HCT116 (cell line): ENCODE data around the gene PKMYT1.

Source experiments
- EZH2 ChIP-seq: fragments of 200-600 bp; sonication (generic); IDR thresholded peaks from 2 replicates; pipeline ENCODE4 v1.6.1; 2017; ENCODE audit warnings: antibody characterized with exemption, mixed run types
- POLR2A ChIP-seq: IDR thresholded peaks from 2 replicates; pipeline ENCODE4 v1.7.0; 2011; ENCODE audit warnings: borderline replicate concordance; ENCODE audit not compliant: insufficient read depth, insufficient read length; ENCODE audit errors: extremely low read depth
- POLR2AphosphoS5 ChIP-seq: IDR thresholded peaks from 2 replicates; pipeline ENCODE4 v1.6.1; 2011; ENCODE audit warnings: mild to moderate bottlenecking, low read depth, low read length, moderate library complexity
- RAD21 ChIP-seq: IDR thresholded peaks from 2 replicates; pipeline ENCODE4 v1.6.1; 2012; ENCODE audit warnings: low read depth, mild to moderate bottlenecking
- SRF ChIP-seq: IDR thresholded peaks from 2 replicates; pipeline ENCODE4 v1.6.1; 2012; ENCODE audit warnings: low read depth
- TF ChIP-seq, protein P1 (sequence below), 3 experiments: fragments of 200-600 bp in 1 of 3; sonication (generic) in 1 of 3; IDR thresholded peaks in 2 of 3; conservative IDR thresholded peaks in 1 of 3; 2 replicates each; pipeline ENCODE4 v1.5.1; 2012 to 2017; ENCODE audit warnings: low read depth in 2 of 3, low read length in 2 of 3, antibody characterized with exemption in 1 of 3, borderline replicate concordance in 1 of 3, control low read depth in 1 of 3, mild to moderate bottlenecking in 1 of 3, mixed read lengths in 1 of 3, mixed run types in 1 of 3, moderate library complexity in 1 of 3; ENCODE audit not compliant: insufficient read depth in 1 of 3
- TF ChIP-seq, protein P2 (sequence below): IDR thresholded peaks from 2 replicates; pipeline ENCODE4 v1.6.1; 2012

DNA sequence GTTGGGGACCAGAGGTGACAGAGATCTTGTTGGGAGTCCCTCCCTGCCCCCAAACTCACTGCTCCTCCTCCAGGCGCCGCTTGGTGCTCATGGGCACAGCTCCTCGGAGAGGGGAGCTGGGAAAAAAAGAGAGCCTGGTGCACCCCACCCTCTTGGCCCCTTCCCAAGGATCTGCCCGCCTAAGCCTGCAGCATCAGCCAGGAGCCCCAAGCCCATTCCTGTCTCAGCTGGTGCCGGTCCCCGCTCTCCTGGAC lies 43.1 kb upstream of the PKMYT1 start:
- TF ChIP-seq EZH2 (no peak), RAD21 (no peak), POLR2AphosphoS5 (no peak; the same call in none of the 2 replicates), SRF (no peak), POLR2A (no peak)
- TF ChIP-seq, protein P1, sequence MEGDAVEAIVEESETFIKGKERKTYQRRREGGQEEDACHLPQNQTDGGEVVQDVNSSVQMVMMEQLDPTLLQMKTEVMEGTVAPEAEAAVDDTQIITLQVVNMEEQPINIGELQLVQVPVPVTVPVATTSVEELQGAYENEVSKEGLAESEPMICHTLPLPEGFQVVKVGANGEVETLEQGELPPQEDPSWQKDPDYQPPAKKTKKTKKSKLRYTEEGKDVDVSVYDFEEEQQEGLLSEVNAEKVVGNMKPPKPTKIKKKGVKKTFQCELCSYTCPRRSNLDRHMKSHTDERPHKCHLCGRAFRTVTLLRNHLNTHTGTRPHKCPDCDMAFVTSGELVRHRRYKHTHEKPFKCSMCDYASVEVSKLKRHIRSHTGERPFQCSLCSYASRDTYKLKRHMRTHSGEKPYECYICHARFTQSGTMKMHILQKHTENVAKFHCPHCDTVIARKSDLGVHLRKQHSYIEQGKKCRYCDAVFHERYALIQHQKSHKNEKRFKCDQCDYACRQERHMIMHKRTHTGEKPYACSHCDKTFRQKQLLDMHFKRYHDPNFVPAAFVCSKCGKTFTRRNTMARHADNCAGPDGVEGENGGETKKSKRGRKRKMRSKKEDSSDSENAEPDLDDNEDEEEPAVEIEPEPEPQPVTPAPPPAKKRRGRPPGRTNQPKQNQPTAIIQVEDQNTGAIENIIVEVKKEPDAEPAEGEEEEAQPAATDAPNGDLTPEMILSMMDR (IDR thresholded peaks at IDR 0.05 in 2 of 3, conservative IDR thresholded peaks at IDR 0.05 in 1 of 3; ENCODE audit: borderline replicate concordance in 1 of 3, insufficient read depth in 1 of 3, low read depth in 2 of 3, low read length in 2 of 3) = no peak
- TF ChIP-seq, protein P2, sequence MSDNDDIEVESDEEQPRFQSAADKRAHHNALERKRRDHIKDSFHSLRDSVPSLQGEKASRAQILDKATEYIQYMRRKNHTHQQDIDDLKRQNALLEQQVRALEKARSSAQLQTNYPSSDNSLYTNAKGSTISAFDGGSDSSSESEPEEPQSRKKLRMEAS = no peak
